SK-N-SH treated with all-trans-retinoic acid at 6 μM for 48 hours (cell line): ENCODE results near the gene MTOR.

Source experiments
- ARNTL ChIP-seq: fragments of 450-650 bp; formaldehyde crosslinking; IDR thresholded peaks from 2 replicates; pipeline ENCODE4 v1.5.0; 2020; ENCODE audit warnings: low read depth, mild to moderate bottlenecking, moderate library complexity, borderline replicate concordance
- ISL1 ChIP-seq: fragments of 250-450 bp; sonication (Bioruptor Pico); IDR thresholded peaks from 2 replicates; pipeline ENCODE4 v2.1.2; 2022; ENCODE audit warnings: mild to moderate bottlenecking, moderate library complexity
- PPARA ChIP-seq: fragments of 250-450 bp; sonication (Bioruptor Pico); IDR thresholded peaks from 2 replicates; pipeline ENCODE4 v1.5.0; 2020; ENCODE audit warnings: mild to moderate bottlenecking, borderline replicate concordance
- ZFP30 ChIP-seq: fragments of 450-650 bp; formaldehyde crosslinking; IDR thresholded peaks from 2 replicates; pipeline ENCODE4 v1.5.0; 2022; ENCODE audit warnings: mild to moderate bottlenecking, moderate library complexity
- TF ChIP-seq, protein P1 (sequence below): fragments of 250-450 bp; sonication (Bioruptor Pico); IDR thresholded peaks from 2 replicates; pipeline ENCODE4 v1.8.0; 2020; ENCODE audit warnings: mild to moderate bottlenecking, moderate library complexity, borderline replicate concordance
- TF ChIP-seq, protein P2 (sequence below): fragments of 250-450 bp; sonication (Bioruptor Pico); IDR thresholded peaks from 2 replicates; pipeline ENCODE4 v1.5.0; 2020; ENCODE audit warnings: mild to moderate bottlenecking, moderate library complexity

DNA sequence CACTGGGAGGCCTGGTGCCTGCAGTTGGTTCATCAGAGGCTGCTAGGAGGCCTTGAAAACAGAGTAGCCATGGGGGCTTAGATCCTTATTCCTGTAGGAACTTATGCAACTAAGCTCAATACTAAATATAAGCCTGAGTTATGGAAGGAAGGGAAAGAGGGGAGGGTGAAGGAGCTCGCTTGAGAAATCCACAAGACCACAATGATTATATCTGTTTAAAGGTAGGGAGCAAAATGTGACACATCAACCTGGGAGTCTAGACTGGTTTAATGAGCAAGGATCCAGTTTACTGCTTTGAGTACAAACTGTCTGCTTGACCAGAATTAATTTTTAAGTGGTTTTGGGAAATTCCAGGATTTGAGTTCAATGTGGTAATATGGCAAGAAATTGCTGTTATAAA is 93.6 kb downstream of the MTOR start:
- TF ChIP-seq PPARA, result no peak
- no peak for TF ChIP-seq ZFP30 (CRISPR knock-in tag)
- TF ChIP-seq, protein P1, sequence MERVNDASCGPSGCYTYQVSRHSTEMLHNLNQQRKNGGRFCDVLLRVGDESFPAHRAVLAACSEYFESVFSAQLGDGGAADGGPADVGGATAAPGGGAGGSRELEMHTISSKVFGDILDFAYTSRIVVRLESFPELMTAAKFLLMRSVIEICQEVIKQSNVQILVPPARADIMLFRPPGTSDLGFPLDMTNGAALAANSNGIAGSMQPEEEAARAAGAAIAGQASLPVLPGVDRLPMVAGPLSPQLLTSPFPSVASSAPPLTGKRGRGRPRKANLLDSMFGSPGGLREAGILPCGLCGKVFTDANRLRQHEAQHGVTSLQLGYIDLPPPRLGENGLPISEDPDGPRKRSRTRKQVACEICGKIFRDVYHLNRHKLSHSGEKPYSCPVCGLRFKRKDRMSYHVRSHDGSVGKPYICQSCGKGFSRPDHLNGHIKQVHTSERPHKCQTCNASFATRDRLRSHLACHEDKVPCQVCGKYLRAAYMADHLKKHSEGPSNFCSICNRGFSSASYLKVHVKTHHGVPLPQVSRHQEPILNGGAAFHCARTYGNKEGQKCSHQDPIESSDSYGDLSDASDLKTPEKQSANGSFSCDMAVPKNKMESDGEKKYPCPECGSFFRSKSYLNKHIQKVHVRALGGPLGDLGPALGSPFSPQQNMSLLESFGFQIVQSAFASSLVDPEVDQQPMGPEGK (CRISPR knock-in tag), result no peak
- TF ChIP-seq, protein P2, sequence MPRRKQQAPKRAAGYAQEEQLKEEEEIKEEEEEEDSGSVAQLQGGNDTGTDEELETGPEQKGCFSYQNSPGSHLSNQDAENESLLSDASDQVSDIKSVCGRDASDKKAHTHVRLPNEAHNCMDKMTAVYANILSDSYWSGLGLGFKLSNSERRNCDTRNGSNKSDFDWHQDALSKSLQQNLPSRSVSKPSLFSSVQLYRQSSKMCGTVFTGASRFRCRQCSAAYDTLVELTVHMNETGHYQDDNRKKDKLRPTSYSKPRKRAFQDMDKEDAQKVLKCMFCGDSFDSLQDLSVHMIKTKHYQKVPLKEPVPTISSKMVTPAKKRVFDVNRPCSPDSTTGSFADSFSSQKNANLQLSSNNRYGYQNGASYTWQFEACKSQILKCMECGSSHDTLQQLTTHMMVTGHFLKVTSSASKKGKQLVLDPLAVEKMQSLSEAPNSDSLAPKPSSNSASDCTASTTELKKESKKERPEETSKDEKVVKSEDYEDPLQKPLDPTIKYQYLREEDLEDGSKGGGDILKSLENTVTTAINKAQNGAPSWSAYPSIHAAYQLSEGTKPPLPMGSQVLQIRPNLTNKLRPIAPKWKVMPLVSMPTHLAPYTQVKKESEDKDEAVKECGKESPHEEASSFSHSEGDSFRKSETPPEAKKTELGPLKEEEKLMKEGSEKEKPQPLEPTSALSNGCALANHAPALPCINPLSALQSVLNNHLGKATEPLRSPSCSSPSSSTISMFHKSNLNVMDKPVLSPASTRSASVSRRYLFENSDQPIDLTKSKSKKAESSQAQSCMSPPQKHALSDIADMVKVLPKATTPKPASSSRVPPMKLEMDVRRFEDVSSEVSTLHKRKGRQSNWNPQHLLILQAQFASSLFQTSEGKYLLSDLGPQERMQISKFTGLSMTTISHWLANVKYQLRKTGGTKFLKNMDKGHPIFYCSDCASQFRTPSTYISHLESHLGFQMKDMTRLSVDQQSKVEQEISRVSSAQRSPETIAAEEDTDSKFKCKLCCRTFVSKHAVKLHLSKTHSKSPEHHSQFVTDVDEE, result no peak
- no peak for TF ChIP-seq ISL1 (CRISPR knock-in tag)
- no peak for TF ChIP-seq ARNTL (CRISPR knock-in tag)
